Endothelial cell of umbilical vein (primary cell): Measurements from ENCODE around the gene SIRPB1. TPM values are rescaled to one million over a fixed set of nuclear protein-coding genes. Genes with fewer than 3 reads are reported as not detected.
A peak's percentile ranks its signal among the peaks of the same experiment; 100 is the strongest.

ENCODE experiments used
- BruUV-seq: library from RNA; stranded (reverse); fragments of 400-500 nt; replicated peaks from 2 replicates; lab custom pipeline; 2021; lab: Mats Ljungman, UMichigan
- CTCF ChIA-PET: fragments of 300-600, 350-600 bp; sonication (Branson Sonifier 250); formaldehyde crosslinking; loops from one replicate; lab custom pipeline; 2021; ENCODE audit warnings: antibody characterized with exemption, inconsistent platforms; lab: Charles Lee
- POLR2A ChIA-PET: fragments of 300-600, 350-600 bp; sonication (Branson Sonifier 250); formaldehyde crosslinking; loops from one replicate; lab custom pipeline; 2021; ENCODE audit warnings: antibody characterized with exemption, inconsistent platforms; lab: Charles Lee
- DNase-seq: peaks from one replicate; pipeline ENCODE4 v3.0.0-alpha.2; 2011; ENCODE audit warnings: low read depth, low spot score
- FAIRE-seq: peaks from 2 replicates; lab custom pipeline; 2011; peaks lifted over from hg19 to GRCh38; lab: Jason Lieb, UNC
- H2AFZ ChIP-seq: 2 replicates; pipeline ENCODE4 v1.6.0; 2012; ENCODE audit warnings: low read depth, low read length, control low read depth, inconsistent platforms
- H3K27ac ChIP-seq: 2 replicates; pipeline ENCODE4 v1.5.1; 2011; ENCODE audit warnings: low read depth, mild to moderate bottlenecking, control low read depth, low read length, moderate library complexity; ENCODE audit not compliant: insufficient read depth
- H3K27me3 ChIP-seq, 2 experiments: 2 replicates each; pipeline versions ENCODE4 v1.6.0 to v1.6.1; 2011; ENCODE audit warnings: low read length in 2 of 2, mixed read lengths in 1 of 2; ENCODE audit not compliant: control insufficient read depth in 2 of 2, insufficient read depth in 2 of 2
- H3K36me3 ChIP-seq, 2 experiments: 2 replicates in 1 of 2; 3 replicates in 1 of 2; pipeline ENCODE4 v1.5.1; 2011; ENCODE audit warnings: low read length in 2 of 2, mild to moderate bottlenecking in 1 of 2, moderate library complexity in 1 of 2; ENCODE audit not compliant: control insufficient read depth in 2 of 2, insufficient read depth in 2 of 2; ENCODE audit errors: extremely low read depth in 1 of 2
- H3K4me1 ChIP-seq: 3 replicates; pipeline ENCODE4 v1.5.1; 2011; ENCODE audit warnings: mild to moderate bottlenecking, low read length; ENCODE audit not compliant: control insufficient read depth, insufficient read depth; ENCODE audit errors: extremely low read depth
- H3K4me2 ChIP-seq: 2 replicates; pipeline ENCODE4 v1.6.1; 2011; ENCODE audit warnings: low read length, control low read depth, mixed read lengths; ENCODE audit not compliant: insufficient read depth
- H3K4me3 ChIP-seq, 3 experiments: fragments of 200-600 bp in 1 of 3; sonication (generic), shearing (Covaris generic) in 1 of 3; replicated peaks in 1 of 3; 2 replicates each; pipeline ENCODE4 v1.5.1; 2011 to 2016; ENCODE audit warnings: control low read depth in 3 of 3, low read length in 3 of 3, mild to moderate bottlenecking in 2 of 3, inconsistent platforms in 1 of 3, low read depth in 1 of 3, moderate library complexity in 1 of 3; ENCODE audit not compliant: insufficient read depth in 1 of 3
- H3K79me2 ChIP-seq: 2 replicates; pipeline ENCODE4 v1.6.0; 2012; ENCODE audit warnings: low read length, inconsistent platforms; ENCODE audit not compliant: control insufficient read depth, insufficient read depth
- H3K9ac ChIP-seq: replicated peaks from 2 replicates; pipeline ENCODE3; 2011; ENCODE audit warnings: low read length, control low read depth; ENCODE audit not compliant: insufficient read depth; ENCODE audit errors: extremely low read depth
- H3K9me1 ChIP-seq: replicated peaks from 3 replicates; pipeline ENCODE4 v1.6.0; 2011; ENCODE audit warnings: mild to moderate bottlenecking, low read length; ENCODE audit not compliant: control insufficient read depth, insufficient read depth; ENCODE audit errors: extremely low read depth
- H3K9me3 ChIP-seq: replicated peaks from 2 replicates; pipeline ENCODE4 v1.5.1; 2012; ENCODE audit warnings: low read length, inconsistent platforms; ENCODE audit not compliant: control insufficient read depth, insufficient read depth
- H4K20me1 ChIP-seq: replicated peaks from 2 replicates; pipeline ENCODE3; 2011; ENCODE audit warnings: mild to moderate bottlenecking, low read length; ENCODE audit not compliant: control insufficient read depth, insufficient read depth; ENCODE audit errors: extremely low read depth
- CTCF ChIP-seq, 2 donors: IDR thresholded peaks; 1 replicate in 1 of 2; 2 replicates in 1 of 2; pipeline ENCODE4 v1.5.1; 2011; ENCODE audit warnings: low read length in 2 of 2, mild to moderate bottlenecking in 2 of 2, moderate library complexity in 2 of 2, control low read depth in 1 of 2, inconsistent platforms in 1 of 2, low read depth in 1 of 2; ENCODE audit not compliant: insufficient read depth in 1 of 2; ENCODE audit errors: extremely low read depth in 1 of 2
- EZH2 ChIP-seq: IDR thresholded peaks from 2 replicates; pipeline ENCODE4 v1.6.1; 2012; ENCODE audit warnings: borderline replicate concordance, low read depth, mild to moderate bottlenecking, moderate library complexity, low read length, inconsistent platforms; ENCODE audit not compliant: severe bottlenecking
- FOS ChIP-seq: IDR thresholded peaks from 2 replicates; pipeline ENCODE4 v1.6.1; 2011; ENCODE audit warnings: mild to moderate bottlenecking, low read length, moderate library complexity, borderline replicate concordance; ENCODE audit not compliant: insufficient read depth
- JUN ChIP-seq: IDR thresholded peaks from 2 replicates; pipeline ENCODE4 v1.6.1; 2011; ENCODE audit warnings: borderline replicate concordance, low read depth; ENCODE audit not compliant: insufficient read length, insufficient read depth
- POLR2A ChIP-seq: IDR thresholded peaks from 2 replicates; pipeline ENCODE4 v1.6.1; 2012; ENCODE audit warnings: low read depth, mild to moderate bottlenecking, control low read depth, low read length
- dilution Hi-C: fragments of 300-500 bp; cut with MboI; formaldehyde crosslinking; loops from one replicate; pipeline ENCODE4 v1.15.0; 2019; ENCODE audit warnings: low sequenced_read_pairs; ENCODE audit not compliant: extremely low pct_ligation_motif_present
- intact Hi-C: fragments of 100-400 bp; cut with micrococcal nuclease; formaldehyde crosslinking; loops from one replicate; pipeline ENCODE4 v1.10.0; 2022
- polyA plus RNA-seq, 4 experiments: library from polyadenylated mRNA; depleted of rRNA in 3 of 4; stranded (reverse) in 3 of 4; unstranded in 1 of 4; fragments of >200 nt; gene quantifications; 2 replicates each; pipeline versions ENCODE4 v1.2.1 to v1.2.3, GENCODE V29; 2011 to 2012; ENCODE audit warnings: missing spikeins in 1 of 4
- total RNA-seq: library from RNA; stranded (reverse); gene quantifications from 2 replicates; pipeline ENCODE4 v1.2.3, GENCODE V29; 2021

The SIRPB1 gene
- total and polyA plus RNA-seq, 2 donors (not counting 3 experiments of a cell fraction or from before 2014, with no cell fraction given), result 0.10 to 6.5 TPM

- Histone ChIP-seq H4K20me1 (no peaks in the 10 kb centered on the region), H3K79me2 (no peaks in the 10 kb centered on the region), H3K9me3 (no peaks in the 10 kb centered on the region), H3K4me2 (no peak overlapping the region), H3K27me3 (peaks cover 0 to 2% of the 10 kb centered on the region in 2 experiments), H3K4me1 (no peaks in the 10 kb centered on the region), H2AFZ (no peak overlapping the region), H3K27ac (no peak overlapping the region), H3K9ac (no peak overlapping the region), H3K36me3 (no peaks in the 10 kb centered on the region), H3K9me1 (no peaks in the 10 kb centered on the region), H3K4me3 (no peak overlapping the region)
- ChIA-PET CTCF (interaction anchor here (1.0 to 1.5 kb wide), 8 partner anchors 48 to 140 kb away, joined by 3 to 11 read pairs (median 4); no protein-coding TSS in a partner anchor), POLR2A (no interaction called here)
- no TSS peak for BruUV-seq
- no peak for TF ChIP-seq CTCF (IDR thresholded peaks at IDR 0.05; ENCODE audit: extremely low read depth in 1 of 2, insufficient read depth in 1 of 2, low read depth in 1 of 2, low read length in 2 of 2)
- TF ChIP-seq FOS, result no peak
- TF ChIP-seq POLR2A, result no peak
- no peak for TF ChIP-seq EZH2
- peak; percentile 28 for DNase-seq
- intact Hi-C loops (no loop called here), dilution Hi-C loops (no loop called here)
- FAIRE-seq, result no peak
These were observed 17.4 kb upstream of the SIRPB1 start for GRCh38 chr20:1637226-1637625.

GRCh38 chr20:1636621-1637020 is 16.8 kb upstream of the SIRPB1 start:
- H2AFZ ChIP-seq, result no peak overlapping the region
- ChIA-PET POLR2A (no interaction called here), CTCF (interaction anchor here (1.0 to 1.5 kb wide), 9 partner anchors 48 to 140 kb away, joined by 3 to 11 read pairs (median 4); no protein-coding TSS in a partner anchor)
- H3K9me1 ChIP-seq, result no peaks in the 10 kb centered on the region
- intact Hi-C loops, result no loop called here
- no peak overlapping the region for H3K9ac ChIP-seq
- TF ChIP-seq CTCF (IDR thresholded peaks at IDR 0.05; ENCODE audit: extremely low read depth in 1 of 2, insufficient read depth in 1 of 2, low read depth in 1 of 2, low read length in 2 of 2) (peak in 1 of 2 donors; percentile 9), JUN (no peak)
- peaks cover 2% of the 10 kb centered on the region for H3K4me1 ChIP-seq
- FAIRE-seq (no peak), DNase-seq (no peak)
- no peak overlapping the region for H3K4me3 ChIP-seq
- no TSS peak for BruUV-seq
- no peaks in the 10 kb centered on the region for H3K9me3 ChIP-seq
- peaks cover 0 to 2% of the 10 kb centered on the region in 2 experiments for H3K27me3 ChIP-seq
- no peak overlapping the region for H3K27ac ChIP-seq
- H3K36me3 ChIP-seq, result no peaks in the 10 kb centered on the region
- dilution Hi-C loops, result no loop called here
- no peaks in the 10 kb centered on the region for H4K20me1 ChIP-seq
- H3K4me2 ChIP-seq, result no peak overlapping the region
- H3K79me2 ChIP-seq, result no peaks in the 10 kb centered on the region
